HG03108 (cell line): ENCODE data around the gene C15orf61.

Experiments
- ATAC-seq: cut with Tn5 transposase; IDR thresholded peaks from one replicate; pipeline ENCODE4 v1.9.1; 2021; ENCODE audit warnings: moderate library complexity; ENCODE audit not compliant: unreplicated experiment

C15orf61 gene

DNA sequence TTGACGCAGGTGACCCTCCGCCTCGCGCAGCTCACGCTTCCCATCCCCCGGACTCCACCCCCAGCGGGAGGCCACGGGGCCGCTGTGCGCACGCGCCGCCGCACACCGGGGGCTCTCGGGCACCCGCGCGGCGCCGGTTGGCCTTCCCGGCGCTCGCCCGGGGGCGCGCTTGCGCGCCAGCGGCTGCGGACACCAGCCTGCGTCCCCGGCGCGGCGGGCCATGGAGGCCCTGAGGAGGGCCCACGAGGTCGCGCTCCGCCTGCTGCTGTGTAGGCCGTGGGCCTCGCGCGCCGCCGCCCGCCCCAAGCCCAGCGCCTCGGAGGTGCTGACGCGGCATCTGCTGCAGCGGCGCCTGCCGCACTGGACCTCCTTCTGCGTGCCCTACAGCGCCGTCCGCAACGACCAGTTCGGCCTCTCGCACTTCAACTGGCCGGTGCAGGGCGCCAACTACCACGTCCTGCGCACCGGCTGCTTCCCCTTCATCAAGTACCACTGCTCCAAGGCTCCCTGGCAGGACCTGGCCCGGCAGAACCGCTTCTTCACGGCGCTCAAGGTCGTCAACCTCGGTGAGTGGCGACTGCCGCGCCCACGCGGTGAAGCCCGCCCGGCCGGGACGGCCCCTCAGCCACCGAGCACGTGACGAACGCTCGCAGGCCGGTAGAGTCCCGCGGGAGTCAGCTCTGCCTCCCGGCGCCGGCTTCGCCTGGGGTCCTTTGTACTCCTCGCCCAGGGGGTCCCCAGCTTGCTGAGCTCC, at the start of gene C15orf61:
Gene C15orf61 (plus strand): TSS at position 103 of the 754 bp plus-strand sequence. CDS start 118 bp downstream, at position 221.
- peak; percentile 66 for ATAC-seq

GRCh38 chr15:67472957-67473356, 48.0 kb upstream of the C15orf61 start:
- no peak for ATAC-seq

- ATAC-seq, result no peak
Measured at GRCh38 chr15:67474405-67475110, 46.4 kb upstream of the C15orf61 start.

DNA sequence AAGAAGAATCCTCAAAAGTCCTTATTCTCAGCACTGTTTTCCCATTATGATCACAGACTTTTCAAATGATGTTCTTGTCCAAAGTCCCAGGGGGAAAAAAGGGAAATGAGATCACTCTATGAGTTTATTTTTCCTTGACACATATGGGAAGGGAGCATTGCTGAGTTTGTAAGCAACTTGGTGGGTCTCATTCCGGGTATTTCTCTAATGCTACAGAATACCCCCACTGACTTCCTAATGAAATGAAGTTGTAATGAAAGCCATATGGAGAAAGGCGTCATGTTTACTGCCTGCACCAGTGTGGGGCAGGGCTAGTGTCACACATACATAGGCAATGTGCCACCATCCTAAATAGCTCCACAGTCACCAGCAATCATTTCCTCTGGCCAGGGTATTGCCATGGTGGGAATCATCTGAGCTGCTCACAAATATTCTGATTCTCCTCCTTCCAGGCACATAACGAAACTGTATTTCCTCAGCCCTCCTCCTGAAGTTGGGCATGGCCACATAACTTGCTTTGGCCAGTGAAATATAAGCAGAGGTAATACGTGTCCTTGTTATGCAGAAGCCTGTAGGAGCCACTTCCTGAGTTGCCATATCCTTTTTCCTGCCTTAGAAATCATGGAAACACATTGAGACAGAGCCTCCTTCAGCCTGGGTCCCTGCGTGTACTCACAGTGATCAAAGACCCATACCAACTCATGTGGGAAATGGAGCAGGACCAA, 41.0 kb upstream of the C15orf61 start:
- no peak for ATAC-seq

GRCh38 chr15:67480741-67481140, 40.2 kb upstream of the C15orf61 start:
- ATAC-seq, result no peak

GRCh38 chr15:67481680-67482079, 39.3 kb upstream of the C15orf61 start:
- ATAC-seq, result no peak

DNA sequence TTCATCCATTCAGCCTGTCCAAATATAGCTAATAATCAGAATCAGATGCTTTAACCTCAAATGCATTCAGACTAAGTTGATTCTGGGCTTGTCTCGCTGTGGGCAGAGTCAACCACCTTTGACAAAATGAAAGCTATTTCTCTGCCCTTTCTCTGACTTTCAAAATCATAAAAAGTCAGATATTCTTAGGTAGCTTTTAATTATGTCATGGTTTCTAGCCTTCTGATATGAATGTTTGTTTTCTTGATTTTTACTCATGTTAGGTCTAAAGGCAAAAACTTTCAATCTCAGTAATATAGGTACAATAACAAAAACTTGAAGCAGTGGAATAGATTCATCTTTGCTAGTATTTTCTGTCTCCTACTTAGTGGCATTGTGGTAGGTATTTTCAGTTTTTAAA, 25.3 kb upstream of the C15orf61 start:
- no peak for ATAC-seq

DNA sequence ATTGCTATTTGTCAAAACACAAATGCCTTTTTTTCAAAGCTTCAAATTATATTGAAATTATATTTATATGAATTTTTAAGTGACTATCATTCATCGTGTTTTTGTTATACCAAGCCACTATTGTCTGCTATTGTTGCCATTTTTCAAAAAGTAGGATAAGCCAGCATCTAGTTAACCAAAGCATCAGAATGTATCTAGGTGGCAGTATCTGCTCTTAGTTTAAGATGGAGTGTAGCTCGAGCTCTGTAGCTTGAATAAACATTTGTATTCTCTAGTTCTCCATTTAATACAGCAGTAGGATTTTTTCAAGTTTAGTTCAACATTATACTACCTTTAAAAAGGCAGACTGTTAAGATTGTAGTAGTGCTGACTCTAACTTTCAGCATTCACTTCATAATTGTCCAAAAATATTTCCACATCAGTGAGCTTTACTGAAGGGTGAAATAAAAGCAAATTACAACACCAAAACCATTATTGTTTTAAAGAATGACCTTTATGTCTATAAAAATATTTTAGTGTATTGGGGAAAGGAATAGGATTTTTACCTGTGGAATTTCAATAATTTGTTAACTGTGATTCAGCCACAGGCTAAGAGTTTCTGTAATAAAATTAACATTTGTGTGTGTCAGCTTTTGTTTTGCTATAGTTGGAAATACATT, 19.6 kb upstream of the C15orf61 start:
- no peak for ATAC-seq

- ATAC-seq, result no peak
Measured at GRCh38 chr15:67501836-67502461, 19.0 kb upstream of the C15orf61 start.

GRCh38 chr15:67504056-67504455, 16.9 kb upstream of the C15orf61 start:
- ATAC-seq, result no peak

GRCh38 chr15:67504796-67505195, 16.1 kb upstream of the C15orf61 start:
- no peak for ATAC-seq

GRCh38 chr15:67505675-67506572, 15.0 kb upstream of the C15orf61 start:
- no peak for ATAC-seq

- ATAC-seq, result no peak
Measured at GRCh38 chr15:67506775-67507747, 13.9 kb upstream of the C15orf61 start.

DNA sequence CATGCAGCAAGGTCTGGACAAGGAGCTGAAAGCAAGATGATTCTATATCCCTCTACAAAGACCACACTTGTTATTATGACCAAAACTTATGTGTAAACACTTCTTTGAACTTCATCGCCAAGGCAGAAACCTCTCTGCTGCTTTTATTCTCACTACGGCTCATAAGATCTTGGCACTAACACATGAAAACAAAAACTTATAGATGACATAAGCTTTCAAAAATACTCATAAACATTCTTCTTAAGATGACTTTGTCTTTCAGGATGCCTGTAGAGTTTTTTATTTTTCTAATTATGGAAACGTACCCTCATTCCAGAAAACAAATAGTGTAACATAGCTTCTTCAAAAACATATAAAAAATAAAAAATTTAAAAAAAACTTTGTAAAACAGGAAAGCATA, 12.5 kb upstream of the C15orf61 start:
- ATAC-seq, result no peak

- ATAC-seq, result no peak
Measured at GRCh38 chr15:67509918-67510317, 11.0 kb upstream of the C15orf61 start.

DNA sequence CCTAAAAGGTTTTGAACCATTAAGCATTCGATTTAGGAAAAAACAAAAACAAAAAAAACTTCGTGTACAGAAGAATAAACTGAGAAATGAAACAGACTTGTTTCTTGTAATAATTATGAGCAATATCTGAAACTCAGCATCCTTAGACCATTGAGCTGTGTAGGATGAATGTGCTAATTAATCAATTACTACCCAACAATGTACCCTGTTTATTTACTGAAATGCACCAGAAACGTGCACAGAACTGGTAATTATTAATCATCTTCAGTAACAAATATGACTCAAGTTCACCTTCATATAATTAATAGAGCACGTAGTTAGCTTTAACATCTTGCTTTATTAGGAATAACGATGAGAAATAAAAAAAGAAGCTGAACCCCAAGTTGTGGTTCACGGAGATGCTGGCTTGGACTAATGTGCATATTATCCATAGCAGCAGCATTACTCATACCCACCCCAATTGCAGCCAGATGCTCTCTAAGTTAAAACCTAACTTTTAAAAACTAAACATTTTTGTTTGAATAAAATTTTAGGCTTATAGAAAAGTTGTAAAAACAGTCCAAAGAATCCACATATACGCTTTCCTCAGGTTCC, 10.2 kb upstream of the C15orf61 start:
- no peak for ATAC-seq

DNA sequence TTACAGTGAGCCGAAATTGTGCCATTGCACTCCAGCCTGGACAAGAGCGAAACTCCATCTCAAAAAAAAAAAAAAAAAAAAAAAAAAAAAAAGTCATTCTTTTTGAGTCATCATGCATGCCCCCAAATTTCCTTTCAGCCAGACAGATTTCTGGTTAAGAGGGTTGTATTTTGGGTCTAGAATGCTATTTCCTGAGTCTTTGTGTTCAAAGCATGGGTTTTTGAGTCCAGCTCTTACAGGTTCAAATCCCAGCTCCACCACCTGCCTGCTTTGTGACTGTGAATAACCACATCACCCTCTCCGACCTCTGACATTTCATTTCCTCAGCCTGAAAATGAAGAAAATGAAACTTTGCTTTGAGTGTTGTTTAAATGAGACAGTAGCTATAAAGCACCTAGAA, 9.3 kb upstream of the C15orf61 start:
- no peak for ATAC-seq

DNA sequence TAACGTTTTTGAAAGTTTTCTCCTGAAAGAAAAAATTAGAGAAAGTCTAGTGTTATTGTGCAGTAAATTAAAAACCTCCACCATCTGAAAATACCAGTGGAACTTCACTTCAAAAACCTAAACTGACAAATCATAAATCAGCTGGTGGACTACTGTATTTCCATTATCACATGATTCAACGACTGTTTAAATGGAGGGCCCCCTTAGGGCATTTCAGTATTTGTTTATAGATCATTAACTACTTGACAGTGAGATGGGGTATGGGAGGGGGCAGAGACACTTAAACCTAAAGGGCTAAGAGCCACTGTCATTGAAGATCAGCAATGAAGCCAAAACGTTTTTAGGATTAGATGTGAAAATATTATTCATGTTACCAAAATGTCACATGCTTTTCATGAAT, 8.8 kb upstream of the C15orf61 start:
- no peak for ATAC-seq
